DND-41 (cell line): ENCODE measurements around the gene BMP7.
"Not testable (repeated sequence)": the region's sequence is repeated elsewhere in the genome, so short reads cannot be mapped to it uniquely, and the experiment has no call there.

ENCODE experiments used
- ATAC-seq: fragments of 200-7000 bp; cut with Tn5 transposase; 3 replicates; pipeline ENCODE4 v1.9.1; 2021; ENCODE audit warnings: low read depth; ENCODE audit not compliant: insufficient read depth
- DNase-seq: peaks from one replicate; pipeline ENCODE4 v3.0.0-alpha.2; 2020
- H2AFZ ChIP-seq: 2 replicates; pipeline ENCODE4 v1.6.0; 2012; ENCODE audit warnings: low read depth, low read length
- H3K27ac ChIP-seq: 2 replicates; pipeline ENCODE4 v1.5.1; 2012; ENCODE audit warnings: low read length, inconsistent platforms
- H3K27me3 ChIP-seq: fragments of 200-600 bp; sonication (generic); 2 replicates; pipeline ENCODE4 v1.6.0; 2012; ENCODE audit warnings: low read length, mild to moderate bottlenecking, inconsistent platforms; ENCODE audit not compliant: insufficient read depth, poor library complexity
- H3K36me3 ChIP-seq: 2 replicates; pipeline ENCODE4 v1.5.1; 2012; ENCODE audit warnings: low read length, inconsistent platforms; ENCODE audit not compliant: insufficient read depth
- H3K4me1 ChIP-seq: 2 replicates; pipeline ENCODE4 v1.5.1; 2012; ENCODE audit warnings: mild to moderate bottlenecking, low read length; ENCODE audit not compliant: insufficient read depth
- H3K4me2 ChIP-seq: 2 replicates; pipeline ENCODE4 v1.6.0; 2012; ENCODE audit warnings: mild to moderate bottlenecking, moderate library complexity, low read length, inconsistent platforms; ENCODE audit not compliant: insufficient read depth
- H3K4me3 ChIP-seq, 2 experiments: fragments of 200-600 bp in 1 of 2; shearing (Covaris generic) in 1 of 2; 2 replicates each; pipeline ENCODE4 v1.5.1; 2012 to 2016; ENCODE audit warnings: inconsistent platforms in 2 of 2, low read length in 2 of 2, mild to moderate bottlenecking in 2 of 2, low read depth in 1 of 2, moderate library complexity in 1 of 2
- H3K79me2 ChIP-seq: 2 replicates; pipeline ENCODE4 v1.6.0; 2012; ENCODE audit warnings: low read length, inconsistent platforms; ENCODE audit not compliant: insufficient read depth
- H3K9ac ChIP-seq: 2 replicates; pipeline ENCODE4 v1.6.0; 2012; ENCODE audit warnings: low read depth, mild to moderate bottlenecking, inconsistent platforms, low read length, moderate library complexity
- H3K9me3 ChIP-seq: 2 replicates; pipeline ENCODE4 v1.5.1; 2012; ENCODE audit warnings: low read length, moderate library complexity, mild to moderate bottlenecking, inconsistent platforms; ENCODE audit not compliant: insufficient read depth, severe bottlenecking
- H4K20me1 ChIP-seq: 2 replicates; pipeline ENCODE4 v1.6.0; 2012; ENCODE audit warnings: low read length; ENCODE audit not compliant: insufficient read depth
- EZH2 ChIP-seq: IDR thresholded peaks from 3 replicates; pipeline ENCODE4 v1.6.1; 2012; ENCODE audit warnings: borderline replicate concordance, low read depth, mild to moderate bottlenecking, moderate library complexity, low read length, inconsistent platforms; ENCODE audit not compliant: severe bottlenecking
- TF ChIP-seq, protein P1 (sequence below): IDR thresholded peaks from 2 replicates; pipeline ENCODE4 v1.5.1; 2012; ENCODE audit warnings: borderline replicate concordance, low read length, moderate library complexity, mild to moderate bottlenecking; ENCODE audit not compliant: poor library complexity, severe bottlenecking; ENCODE audit errors: extremely low read depth

The BMP7 gene

DNA sequence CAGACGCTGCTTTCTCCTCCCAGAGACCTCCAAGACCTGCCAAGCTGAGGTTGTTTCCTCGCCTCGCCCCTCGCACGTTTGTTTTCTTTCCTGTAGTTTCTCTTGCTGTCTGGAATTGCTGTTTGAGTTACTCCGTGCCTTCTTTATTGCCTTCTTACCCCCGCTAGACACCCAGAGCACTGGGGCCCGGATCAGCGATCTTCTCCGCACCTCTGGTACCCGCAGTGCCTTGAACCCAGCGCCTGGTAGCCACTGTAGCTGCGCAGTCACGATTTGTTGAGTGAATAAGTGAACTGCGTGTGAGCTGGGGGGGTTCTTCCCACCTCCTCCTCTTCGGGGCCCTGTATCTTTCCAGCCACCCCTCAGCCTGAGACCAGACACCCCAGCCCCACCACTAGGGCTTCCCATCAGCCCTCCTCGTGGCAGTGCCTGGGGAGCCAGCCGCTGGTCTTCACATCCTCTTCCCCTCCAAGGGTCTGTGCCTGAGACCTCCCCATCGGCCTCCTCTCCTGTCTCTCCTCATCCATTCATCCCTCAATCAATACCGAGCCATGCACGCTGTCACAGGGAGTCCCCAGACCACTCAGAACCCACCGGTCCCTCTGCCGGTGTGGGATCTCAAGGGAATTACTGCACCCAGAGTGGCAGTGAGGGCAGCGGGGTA lies 849 bp upstream of the BMP7 start:
- peaks cover 23% of the 10 kb centered on the region for H3K27me3 ChIP-seq
- H3K27ac ChIP-seq, result no peak overlapping the region
- TF ChIP-seq, protein P1, sequence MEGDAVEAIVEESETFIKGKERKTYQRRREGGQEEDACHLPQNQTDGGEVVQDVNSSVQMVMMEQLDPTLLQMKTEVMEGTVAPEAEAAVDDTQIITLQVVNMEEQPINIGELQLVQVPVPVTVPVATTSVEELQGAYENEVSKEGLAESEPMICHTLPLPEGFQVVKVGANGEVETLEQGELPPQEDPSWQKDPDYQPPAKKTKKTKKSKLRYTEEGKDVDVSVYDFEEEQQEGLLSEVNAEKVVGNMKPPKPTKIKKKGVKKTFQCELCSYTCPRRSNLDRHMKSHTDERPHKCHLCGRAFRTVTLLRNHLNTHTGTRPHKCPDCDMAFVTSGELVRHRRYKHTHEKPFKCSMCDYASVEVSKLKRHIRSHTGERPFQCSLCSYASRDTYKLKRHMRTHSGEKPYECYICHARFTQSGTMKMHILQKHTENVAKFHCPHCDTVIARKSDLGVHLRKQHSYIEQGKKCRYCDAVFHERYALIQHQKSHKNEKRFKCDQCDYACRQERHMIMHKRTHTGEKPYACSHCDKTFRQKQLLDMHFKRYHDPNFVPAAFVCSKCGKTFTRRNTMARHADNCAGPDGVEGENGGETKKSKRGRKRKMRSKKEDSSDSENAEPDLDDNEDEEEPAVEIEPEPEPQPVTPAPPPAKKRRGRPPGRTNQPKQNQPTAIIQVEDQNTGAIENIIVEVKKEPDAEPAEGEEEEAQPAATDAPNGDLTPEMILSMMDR, result no peak
- no peak for TF ChIP-seq EZH2
- no peaks in the 10 kb centered on the region for H3K9me3 ChIP-seq
- DNase-seq, result no peak
- H3K4me1 ChIP-seq, result no peaks in the 10 kb centered on the region
- no peak overlapping the region for H2AFZ ChIP-seq
- H4K20me1 ChIP-seq, result no peaks in the 10 kb centered on the region
- H3K36me3 ChIP-seq, result no peaks in the 10 kb centered on the region
- no peak for ATAC-seq
- no peak overlapping the region for H3K9ac ChIP-seq
- no peak overlapping the region for H3K4me2 ChIP-seq
- no peaks in the 10 kb centered on the region for H3K79me2 ChIP-seq
- H3K4me3 ChIP-seq, result no peak overlapping the region

DNA sequence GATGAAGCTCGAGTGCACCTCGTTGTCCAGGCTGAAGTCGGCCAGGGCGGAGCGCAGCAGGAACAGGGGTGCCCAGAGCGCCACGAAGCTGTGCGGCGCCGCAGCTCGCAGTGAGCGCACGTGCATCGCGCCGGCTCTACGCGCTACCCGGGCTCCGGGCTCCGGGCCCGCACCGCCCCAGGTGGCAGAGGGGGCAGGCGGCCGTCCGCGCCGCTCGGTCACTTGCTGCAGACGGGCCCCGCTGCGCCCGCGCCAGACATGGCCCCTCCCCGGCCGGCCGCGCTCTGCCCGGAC lies 497 bp downstream of the BMP7 start:
- peaks cover 16% of the 10 kb centered on the region for H3K27me3 ChIP-seq
- no peaks in the 10 kb centered on the region for H3K36me3 ChIP-seq
- no peak overlapping the region for H3K4me2 ChIP-seq
- ATAC-seq, result no peak
- no peak overlapping the region for H2AFZ ChIP-seq
- no peaks in the 10 kb centered on the region for H3K4me1 ChIP-seq
- H3K27ac ChIP-seq, result no peak overlapping the region
- no peak overlapping the region for H3K9ac ChIP-seq
- TF ChIP-seq EZH2, result no peak
- TF ChIP-seq, protein P1, result no peak
- H3K4me3 ChIP-seq, result no peak overlapping the region
- no peak for DNase-seq
- H4K20me1 ChIP-seq, result no peaks in the 10 kb centered on the region
- no peaks in the 10 kb centered on the region for H3K79me2 ChIP-seq
- no peaks in the 10 kb centered on the region for H3K9me3 ChIP-seq

DNA sequence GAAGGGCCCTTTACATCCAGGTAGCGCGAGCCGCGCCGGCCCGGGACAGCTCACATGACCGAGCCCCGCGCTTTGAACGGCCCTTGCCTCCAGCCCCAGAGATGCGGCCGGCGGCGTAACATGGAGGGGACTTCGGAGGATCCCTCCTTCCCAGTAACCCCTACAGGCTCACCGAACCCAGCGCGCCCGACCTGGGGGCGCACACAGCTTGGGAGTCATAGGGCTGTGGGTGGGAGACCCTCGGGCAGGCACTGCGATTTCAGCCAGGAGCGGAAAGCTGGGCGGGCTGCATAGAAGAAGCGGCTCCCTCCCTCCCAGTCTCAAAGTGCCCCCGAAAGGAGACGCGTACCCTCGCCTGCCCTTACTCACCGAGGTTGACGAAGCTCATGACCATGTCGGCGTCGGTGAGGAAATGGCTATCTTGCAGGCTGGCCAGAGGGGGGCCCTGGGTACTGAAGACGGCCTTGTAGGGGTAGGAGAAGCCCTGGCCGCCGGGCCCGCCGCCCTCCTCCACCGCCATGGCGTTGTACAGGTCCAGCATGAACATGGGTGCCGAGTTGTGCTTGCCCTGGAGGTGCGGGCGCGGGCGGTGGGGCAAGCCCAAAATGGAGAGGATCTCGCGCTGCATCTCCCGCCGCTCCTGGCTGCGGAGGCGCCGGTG lies 975 bp downstream of the BMP7 start:
- H3K79me2 ChIP-seq, result no peaks in the 10 kb centered on the region

DNA sequence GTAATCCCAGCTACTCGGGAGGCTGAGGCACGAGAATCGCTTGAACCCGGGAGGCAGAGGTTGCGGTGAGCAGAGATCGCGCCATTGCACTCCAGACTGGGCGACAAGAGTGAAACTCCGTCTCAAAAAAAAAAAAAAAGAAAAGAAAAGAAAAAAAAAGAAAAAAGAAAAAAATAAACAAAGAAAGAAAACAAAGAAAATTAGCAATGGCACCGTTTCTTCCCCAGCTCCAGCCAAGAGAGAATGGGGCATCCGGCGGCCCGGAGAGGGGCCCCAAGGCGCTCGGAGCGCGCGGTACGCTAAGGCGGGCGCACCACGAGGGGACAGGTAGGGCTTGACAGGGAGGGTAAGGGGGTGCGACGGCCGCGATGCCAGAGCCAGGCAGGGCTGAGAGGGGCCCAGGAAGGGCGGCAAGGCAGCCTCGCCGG lies 1.5 kb downstream of the BMP7 start:
- not testable (repeated sequence) for H3K9me3 ChIP-seq, H3K9ac ChIP-seq, H2AFZ ChIP-seq, H3K27ac ChIP-seq, H3K4me3 ChIP-seq, H3K36me3 ChIP-seq, DNase-seq, H3K4me2 ChIP-seq, H4K20me1 ChIP-seq, H3K79me2 ChIP-seq, ATAC-seq, H3K4me1 ChIP-seq
- peaks cover 18% of the 10 kb centered on the region for H3K27me3 ChIP-seq

More for the DNA sequence above, 975 bp downstream of the BMP7 start:
- Histone ChIP-seq H3K4me3 (no peak overlapping the region), H4K20me1 (no peaks in the 10 kb centered on the region), H3K36me3 (no peaks in the 10 kb centered on the region), H3K4me2 (no peak overlapping the region), H2AFZ (no peak overlapping the region), H3K4me1 (no peaks in the 10 kb centered on the region), H3K9ac (no peak overlapping the region), H3K27me3 (peaks cover 17% of the 10 kb centered on the region), H3K27ac (no peak overlapping the region), H3K9me3 (no peaks in the 10 kb centered on the region)
- DNase-seq, result no peak
- no peak for TF ChIP-seq EZH2
- TF ChIP-seq, protein P1, result no peak
- ATAC-seq, result no peak
